Central memory CD4-positive, alpha-beta T cell (primary cell): Measurements from ENCODE around the gene GID4.
"Not testable (repeated sequence)": the region's sequence is repeated elsewhere in the genome, so short reads cannot be mapped to it uniquely, and the experiment has no call there.

Source experiments
- DNase-seq: peaks from one replicate; pipeline ENCODE4 v3.0.0; 2022
- total RNA-seq, 3 experiments: gene quantifications; one replicate each; lab custom pipeline; 2026; lab: John Stamatoyannopoulos, UW

The GID4 gene
- 9.6 to 23.9 (median 19.3) reads per million in 3 experiments for total RNA-seq

- peak; percentile 100 for DNase-seq
Observed at GRCh38 chr17:18038861-18039534, at the start of gene GID4, which contains the start of gene ATPAF2. Gene GID4, plus strand, starts transcription at chr17:18039408. Its CDS starts 57 bp downstream, at chr17:18039465. Gene ATPAF2, minus strand, starts transcription at chr17:18039168. Its CDS starts 155 bp downstream, at chr17:18039013.

GRCh38 chr17:17989618-17990017 lies 49.6 kb upstream of the GID4 start:
- DNase-seq = no peak

GRCh38 chr17:17990282-17990681 lies 48.9 kb upstream of the GID4 start:
- no peak for DNase-seq

- no peak for DNase-seq
Observed at GRCh38 chr17:17993366-17993765, 45.8 kb upstream of the GID4 start.

GRCh38 chr17:17993852-17994251 lies 45.4 kb upstream of the GID4 start:
- no peak for DNase-seq

DNA sequence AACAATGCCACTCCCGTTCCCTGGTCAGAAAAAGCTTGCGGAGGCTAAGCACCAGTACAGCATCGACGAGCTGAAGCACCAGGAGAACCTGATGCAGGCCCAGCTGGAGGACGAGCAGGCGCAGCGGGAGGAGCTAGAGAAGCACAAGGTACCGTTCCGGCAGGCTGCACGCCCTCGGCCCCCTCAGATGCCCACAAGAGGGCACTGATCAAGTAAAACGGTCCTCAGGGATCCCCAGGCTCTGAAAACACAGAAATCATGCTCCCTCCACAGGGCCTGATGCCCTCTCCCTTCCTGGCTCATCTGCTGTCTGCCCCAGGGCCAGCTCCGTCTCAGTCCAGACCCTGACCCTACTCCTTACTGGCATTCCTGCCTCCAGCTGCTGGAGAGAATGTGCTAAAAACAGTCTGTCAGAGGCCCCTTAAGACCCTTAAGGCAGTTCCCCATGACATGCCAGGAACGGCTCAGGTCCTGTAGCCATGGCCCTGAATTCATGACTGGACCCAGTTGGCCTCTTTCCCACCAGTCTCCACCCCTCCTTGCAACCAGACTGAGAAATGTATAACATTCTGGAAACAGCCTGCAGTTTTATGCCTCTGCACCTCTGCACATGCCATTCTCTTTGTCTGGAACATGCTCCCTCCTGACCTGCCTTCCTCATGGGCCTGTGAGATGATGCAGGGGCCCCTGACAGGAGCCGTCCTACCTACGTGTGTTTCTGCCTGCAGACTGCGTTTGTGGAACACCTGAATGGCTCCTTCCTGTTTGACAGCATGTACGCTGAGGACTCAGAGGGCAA lies 44.7 kb upstream of the GID4 start:
- no peak for DNase-seq

DNA sequence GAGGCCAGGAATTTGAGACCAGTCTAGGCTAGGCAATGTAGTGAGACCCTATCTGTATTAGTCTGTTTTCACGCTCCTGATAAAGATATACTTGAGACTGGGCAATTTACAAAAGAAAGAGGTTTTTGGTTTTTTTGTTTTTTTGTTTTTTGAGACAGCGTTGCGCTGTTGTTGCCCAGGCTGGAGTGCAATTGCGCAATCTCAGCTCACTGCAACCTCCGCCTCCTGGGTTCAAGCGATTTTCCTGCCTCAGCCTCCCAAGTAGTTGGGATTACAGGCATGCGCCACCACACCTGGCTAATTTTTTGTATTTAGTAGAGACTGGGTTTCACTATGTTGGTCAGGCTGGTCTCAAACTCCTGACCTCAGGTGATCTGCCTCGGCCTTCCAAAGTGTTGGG lies 43.3 kb upstream of the GID4 start:
- not testable (repeated sequence) for DNase-seq

- DNase-seq = no peak
Observed at GRCh38 chr17:17998934-17999333, 40.3 kb upstream of the GID4 start.

- DNase-seq = no peak
Observed at GRCh38 chr17:17999364-18000029, 39.7 kb upstream of the GID4 start.

GRCh38 chr17:18000030-18000408 lies 39.2 kb upstream of the GID4 start:
- DNase-seq = no peak

GRCh38 chr17:18002171-18002570 lies 37.0 kb upstream of the GID4 start:
- DNase-seq = no peak

GRCh38 chr17:18004345-18004744 lies 34.9 kb upstream of the GID4 start:
- DNase-seq = no peak

DNA sequence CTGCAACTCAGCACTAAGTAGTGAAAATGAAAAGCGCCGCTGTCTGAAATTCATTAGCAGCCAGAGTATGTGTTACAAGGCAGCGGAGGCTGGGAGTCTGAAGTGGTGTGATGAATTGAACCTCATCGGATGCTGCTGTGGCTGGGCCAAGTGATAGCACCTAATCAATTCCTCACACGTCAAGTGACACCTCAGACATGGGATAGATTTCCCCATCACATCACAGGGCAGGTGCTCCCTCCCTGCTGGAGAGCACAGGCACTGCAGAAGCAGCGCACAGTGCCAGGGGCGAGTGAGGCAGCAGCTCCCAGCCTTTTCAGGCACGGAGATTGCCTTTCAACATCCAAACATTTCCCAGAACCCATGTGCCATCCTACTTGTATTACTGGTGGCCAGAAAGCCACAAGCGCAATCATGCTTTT lies 34.3 kb upstream of the GID4 start:
- DNase-seq = no peak

- DNase-seq = no peak
Observed at GRCh38 chr17:18005496-18005895, 33.7 kb upstream of the GID4 start.

DNA sequence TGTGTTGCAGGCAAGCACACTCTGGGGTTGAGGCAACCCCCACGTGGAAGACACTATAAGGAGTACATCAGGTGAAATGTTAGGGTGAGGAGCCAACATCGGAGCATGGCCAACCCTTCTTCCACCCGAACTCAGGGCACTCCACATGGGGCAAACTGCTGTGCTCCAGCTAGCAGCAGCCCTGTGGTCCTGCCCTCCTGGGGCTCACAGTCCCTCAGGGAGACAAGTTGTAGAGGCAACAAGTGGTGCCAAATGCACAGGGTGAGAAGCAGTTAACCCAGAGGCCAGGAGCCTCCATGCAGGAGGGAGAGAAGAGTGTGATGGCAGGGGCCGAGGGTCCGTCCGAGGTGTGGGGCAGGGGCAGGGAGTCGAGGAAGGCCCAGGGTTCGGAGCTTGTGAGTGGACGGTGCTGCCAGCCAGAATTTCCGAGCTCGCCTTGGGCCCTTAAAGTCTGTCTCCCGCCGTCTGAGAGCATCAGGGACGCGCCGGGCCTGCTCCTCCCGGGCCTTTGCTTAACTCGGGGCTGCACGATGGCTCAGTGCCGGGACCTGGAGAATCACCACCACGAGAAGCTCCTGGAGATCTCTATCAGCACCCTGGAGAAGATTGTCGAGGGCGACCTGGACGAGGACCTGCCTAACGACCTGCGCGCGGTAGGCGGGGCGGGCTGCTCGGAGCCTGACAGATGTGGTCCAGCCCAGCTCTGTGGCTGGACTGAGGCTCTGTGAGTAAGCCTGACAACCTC lies 32.5 kb upstream of the GID4 start:
- no peak for DNase-seq

DNA sequence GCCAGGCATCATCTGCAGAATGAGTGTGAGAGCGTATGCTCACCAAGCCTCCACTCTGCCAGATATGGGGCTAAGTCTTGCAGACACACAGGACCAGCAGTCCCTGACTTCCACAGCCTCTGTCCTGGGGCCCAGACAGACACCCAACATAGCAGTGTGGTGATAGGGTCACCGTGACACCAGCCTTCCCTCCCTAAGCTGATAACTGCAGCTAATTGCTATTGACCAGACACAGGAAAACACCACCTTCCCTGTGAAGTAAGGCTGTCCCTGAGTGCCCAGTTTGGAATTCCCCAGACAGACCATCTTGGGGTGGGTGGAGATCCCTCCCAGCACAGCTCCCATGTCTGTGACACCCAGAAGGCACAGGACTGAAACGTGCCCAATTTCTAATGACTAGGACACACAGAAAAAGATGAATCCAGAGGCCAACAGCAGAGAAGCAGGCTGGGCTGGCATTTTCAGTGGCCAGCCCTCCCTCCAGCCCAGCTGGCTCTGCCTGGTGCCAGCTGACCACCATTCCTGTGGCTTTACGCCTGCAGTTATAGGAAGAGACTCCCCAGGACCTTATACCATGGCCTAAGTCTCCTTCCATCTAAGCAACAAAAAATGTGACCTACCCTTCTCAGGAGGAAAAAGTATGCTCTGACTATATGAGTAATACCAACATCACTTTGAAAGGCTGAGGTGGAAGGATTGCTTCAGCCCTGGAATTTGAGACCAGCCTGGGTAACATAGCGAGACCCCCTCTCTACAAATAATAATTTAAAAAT lies 30.5 kb upstream of the GID4 start:
- no peak for DNase-seq

- DNase-seq = no peak
Observed at GRCh38 chr17:18009609-18010420, 29.4 kb upstream of the GID4 start.

DNA sequence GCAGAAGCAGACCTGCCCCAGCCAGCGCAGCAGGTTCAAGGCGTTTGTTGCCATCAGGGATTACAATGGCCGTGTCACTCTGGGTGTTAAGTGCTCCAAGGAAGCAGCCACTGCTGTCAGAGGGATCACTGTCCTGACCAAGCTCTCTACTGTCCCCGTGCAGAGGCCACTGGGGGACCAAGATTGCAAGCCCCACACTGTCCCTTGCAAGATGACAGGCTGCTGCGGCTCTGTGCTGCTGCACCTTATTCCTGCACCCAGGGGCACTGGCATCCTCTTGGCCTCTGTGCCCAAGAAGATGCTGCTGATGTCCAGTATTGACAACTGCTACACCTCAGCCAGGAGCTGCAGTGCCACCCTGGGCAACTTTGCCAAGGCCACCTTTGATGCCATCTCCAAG lies 27.9 kb upstream of the GID4 start:
- no peak for DNase-seq

- no peak for DNase-seq
Observed at GRCh38 chr17:18014006-18014405, 25.2 kb upstream of the GID4 start.

- no peak for DNase-seq
Observed at GRCh38 chr17:18015593-18015992, 23.6 kb upstream of the GID4 start.

- DNase-seq = no peak
Observed at GRCh38 chr17:18016426-18016825, 22.8 kb upstream of the GID4 start.
